ENCODE data around the gene PCOLCE2. TPM values are rescaled to one million over a fixed set of nuclear protein-coding genes. Genes with fewer than 3 reads are reported as not detected.

Gene PCOLCE2
- total and polyA plus RNA-seq, 2 of the 8 experiments (the other 6 are each of a cell fraction or from before 2014, with no cell fraction given), result 11.1 to 12.6 TPM

GRCh38 chr3:142839831-142840230 lies 49.1 kb downstream of the PCOLCE2 start:
- no peak overlapping the region for H2AFZ ChIP-seq (ENCODE audit: low read length)
- no peak overlapping the region for H3K56ac ChIP-seq (replicated peaks; ENCODE audit: insufficient read length, low read depth, low read length)
- no peaks in the 10 kb centered on the region for H4K20me1 ChIP-seq (replicated peaks in 1 of 2; ENCODE audit: control insufficient read depth in 1 of 2, insufficient read depth in 2 of 2, low read length in 2 of 2)
- H3K14ac ChIP-seq (ENCODE audit: insufficient read length), result no peak overlapping the region
- H3K4me2 ChIP-seq (ENCODE audit: insufficient read depth in 1 of 2, low read depth in 2 of 2, low read length in 2 of 2), result no peak overlapping the region
- no peak overlapping the region for H3K4me3 ChIP-seq (ENCODE audit: extremely low read depth in 1 of 4, insufficient read depth in 2 of 4, low read depth in 3 of 4, low read length in 4 of 4)
- H2BK15ac ChIP-seq (ENCODE audit: low read length), result no peak overlapping the region
- no peaks in the 10 kb centered on the region for H3K23me2 ChIP-seq (ENCODE audit: low read depth, low read length)
- H2BK120ac ChIP-seq (replicated peaks; ENCODE audit: low read depth, low read length), result no peak overlapping the region
- no peaks in the 10 kb centered on the region for H3K4me1 ChIP-seq (replicated peaks in 1 of 4; ENCODE audit: control insufficient read depth in 3 of 4, insufficient read depth in 4 of 4, low read length in 3 of 4)
- no peaks in the 10 kb centered on the region for H3K27me3 ChIP-seq (replicated peaks in 1 of 4; ENCODE audit: control insufficient read depth in 3 of 4, extremely low read depth in 1 of 4, insufficient read depth in 3 of 4, low read length in 3 of 4)
- ChIA-PET POLR2A (ENCODE audit: partially characterized antibody) (interaction anchor here (1.2 kb wide), 1 partner anchor 18 kb away, joined by 3 read pairs; no protein-coding TSS in a partner anchor), CTCF (ENCODE audit: partially characterized antibody) (interaction anchor here (0.5 to 4.1 kb wide), 6 partner anchors 9 to 830 kb away, joined by 3 to 30 read pairs (median 4); no protein-coding TSS in a partner anchor)
- H3K4ac ChIP-seq (replicated peaks; ENCODE audit: insufficient read length, low read depth, low read length), result no peak overlapping the region
- no peak for FAIRE-seq
- H2BK20ac ChIP-seq (ENCODE audit: low read length), result no peak overlapping the region
- WGBS, 2 experiments (ENCODE audit: extremely low coverage in 1 of 2, insufficient coverage in 1 of 2, insufficient read length in 1 of 2, insufficient replicate concordance in 2 of 2, low coverage in 1 of 2, low lambda C conversion rate in 2 of 2, missing lambda C conversion rate in 1 of 2), result 96% methylated on average over 2 of the region's 2 CpGs; no CpG with 5 or more reads in 1 of the 2 experiments
- no peak overlapping the region for H4K91ac ChIP-seq (replicated peaks; ENCODE audit: insufficient read length, low read length)
- no peak overlapping the region for H3K23ac ChIP-seq (ENCODE audit: insufficient read length)
- H3K36me3 ChIP-seq (ENCODE audit: control insufficient read depth in 2 of 4, insufficient read depth in 4 of 4, low read length in 3 of 4), result peaks cover 0 to 2% (median 0%) of the 10 kb centered on the region in 4 experiments; a peak in 2 of 8 replicates
- no peak overlapping the region for H4K8ac ChIP-seq (ENCODE audit: extremely low read depth, insufficient read depth, low read length)
- no peak overlapping the region for H2AK5ac ChIP-seq (ENCODE audit: low read depth, low read length)
- H3K9ac ChIP-seq (replicated peaks in 1 of 4; ENCODE audit: extremely low read depth in 1 of 4, low read depth in 3 of 4, low read length in 3 of 4), result no peak overlapping the region
- no peak overlapping the region for H2BK5ac ChIP-seq (ENCODE audit: low read depth, low read length)
- no peak overlapping the region for H4K5ac ChIP-seq (ENCODE audit: insufficient read length, low read depth, low read length)
- H2BK12ac ChIP-seq (ENCODE audit: low read depth, low read length), result no peak overlapping the region
- H3K79me1 ChIP-seq (ENCODE audit: low read depth, low read length), result no peaks in the 10 kb centered on the region
- no peak overlapping the region for H3K27ac ChIP-seq (ENCODE audit: low read depth, low read length)
- no peaks in the 10 kb centered on the region for H3K79me2 ChIP-seq (ENCODE audit: control insufficient read depth in 1 of 2, insufficient read depth in 2 of 2, low read length in 2 of 2)
- H3K18ac ChIP-seq (ENCODE audit: extremely low read depth, low read length), result no peak overlapping the region
- H3K9me3 ChIP-seq (ENCODE audit: insufficient read depth in 2 of 2, low read depth in 1 of 2, low read length in 1 of 2), result peaks cover 0 to 3% of the 10 kb centered on the region in 2 experiments; a peak in 1 of 4 replicates
- DNase-seq (ENCODE audit: low read depth in 1 of 2, low spot score in 2 of 2), result no peak
- TF ChIP-seq GTF2F1 (IDR thresholded peaks at IDR 0.05; ENCODE audit: borderline replicate concordance, low read depth, low read length) (no peak), TCF12 (IDR thresholded peaks at IDR 0.05; ENCODE audit: low read depth, low read length) (no peak), SIX5 (IDR thresholded peaks at IDR 0.05; ENCODE audit: low read depth, low read length) (no peak), HDAC2 (IDR thresholded peaks at IDR 0.05; ENCODE audit: borderline replicate concordance in 1 of 2, low read depth in 2 of 2, low read length in 2 of 2) (no peak), TAF1 (IDR thresholded peaks at IDR 0.05; ENCODE audit: low read depth, low read length) (no peak), KDM1A (IDR thresholded peaks at IDR 0.05; ENCODE audit: borderline replicate concordance, low read length) (no peak), E2F6 (IDR thresholded peaks at IDR 0.05) (no peak), JUND (IDR thresholded peaks at IDR 0.05; ENCODE audit: low read length) (no peak), SUZ12 (IDR thresholded peaks at IDR 0.05; ENCODE audit: low read length) (no peak), KDM5A (IDR thresholded peaks at IDR 0.05; ENCODE audit: low read length) (no peak)

Measured in H1 (cell line).